SK-N-SH (cell line): Measurements from ENCODE around the gene PIP5K1C. TPM values are rescaled to one million over a fixed set of nuclear protein-coding genes. Genes with fewer than 3 reads are reported as not detected.

Source experiments
- CTCF ChIA-PET: fragments of 300-600, 350-600 bp; formaldehyde crosslinking; extraction: SDS; loops from one replicate; lab custom pipeline; 2021; lab: Yijun Ruan, JAX
- POLR2A ChIA-PET: fragments of 350-600 bp; sonication (Branson Sonifier 250); formaldehyde crosslinking; extraction: SDS; loops from one replicate; lab custom pipeline; 2020; ENCODE audit warnings: antibody characterized with exemption, inconsistent platforms; lab: Yijun Ruan, JAX
- DNase-seq: peaks from one replicate; pipeline ENCODE4 v3.0.0; 2012
- H2AFZ ChIP-seq: fragments of 200-600 bp; sonication (generic); 2 replicates; pipeline ENCODE4 v1.8.1; 2016; ENCODE audit warnings: antibody characterized with exemption, mild to moderate bottlenecking, low read depth
- H3F3A ChIP-seq: fragments of 200-600 bp; sonication (generic); replicated peaks from 2 replicates; pipeline ENCODE3; 2016; ENCODE audit warnings: antibody characterized with exemption, mild to moderate bottlenecking; ENCODE audit not compliant: insufficient read depth
- H3K27ac ChIP-seq, 2 experiments: fragments of 200-500 bp in 1 of 2; fragments of 200-600 bp in 1 of 2; sonication (Bioruptor generic) in 1 of 2; sonication (generic), shearing (Covaris generic) in 1 of 2; 2 replicates each; pipeline versions ENCODE4 v1.5.1 to v1.6.1; 2014 to 2016; ENCODE audit warnings: low read depth in 2 of 2, inconsistent platforms in 1 of 2, low read length in 1 of 2, mild to moderate bottlenecking in 1 of 2, mixed read lengths in 1 of 2
- H3K27me3 ChIP-seq: fragments of 200-600 bp; sonication (generic), shearing (Covaris generic); 2 replicates; pipeline ENCODE4 v1.6.1; 2016; ENCODE audit warnings: mixed run types; ENCODE audit not compliant: insufficient read depth
- H3K36me3 ChIP-seq, 2 experiments: fragments of 200-500 bp in 1 of 2; fragments of 200-600 bp in 1 of 2; sonication (Bioruptor generic) in 1 of 2; sonication (generic) in 1 of 2; replicated peaks in 1 of 2; 2 replicates each; pipeline versions ENCODE3 to v1.5.1; 2014 to 2016; ENCODE audit warnings: low read length in 1 of 2, mild to moderate bottlenecking in 1 of 2; ENCODE audit not compliant: insufficient read depth in 2 of 2, control insufficient read depth in 1 of 2
- H3K4me1 ChIP-seq, 2 experiments: fragments of 200-500 bp in 1 of 2; fragments of 200-600 bp in 1 of 2; sonication (Bioruptor generic) in 1 of 2; sonication (generic), shearing (Covaris generic) in 1 of 2; 2 replicates each; pipeline versions ENCODE4 v1.5.1 to v1.6.1; 2014 to 2016; ENCODE audit warnings: low read depth in 1 of 2, low read length in 1 of 2, mixed run types in 1 of 2; ENCODE audit not compliant: insufficient read depth in 2 of 2, control insufficient read depth in 1 of 2
- H3K4me2 ChIP-seq: fragments of 200-600 bp; sonication (generic), shearing (Covaris generic); 2 replicates; pipeline ENCODE4 v1.6.1; 2017; ENCODE audit warnings: mixed run types
- H3K4me3 ChIP-seq, 2 experiments: fragments of 200-500 bp in 1 of 2; fragments of 200-600 bp in 1 of 2; sonication (Bioruptor generic) in 1 of 2; sonication (generic), shearing (Covaris generic) in 1 of 2; 2 replicates each; pipeline versions ENCODE4 v1.5.1 to v1.8.1; 2014 to 2016; ENCODE audit warnings: low read depth in 2 of 2, inconsistent platforms in 1 of 2, low read length in 1 of 2, mild to moderate bottlenecking in 1 of 2, mixed read lengths in 1 of 2, moderate library complexity in 1 of 2
- H3K79me2 ChIP-seq: fragments of 200-600 bp; sonication (generic); 2 replicates; pipeline ENCODE4 v1.8.1; 2017; ENCODE audit warnings: mild to moderate bottlenecking; ENCODE audit not compliant: insufficient read depth
- H3K9ac ChIP-seq: fragments of 200-600 bp; sonication (generic); 2 replicates; pipeline ENCODE4 v1.6.1; 2017; ENCODE audit warnings: mixed run types
- H3K9me2 ChIP-seq: fragments of 200-600 bp; sonication (generic); 2 replicates; pipeline ENCODE4 v1.6.1; 2017; ENCODE audit warnings: mixed run types
- H3K9me3 ChIP-seq: fragments of 200-600 bp; sonication (generic); 2 replicates; pipeline ENCODE4 v1.6.1; 2017; ENCODE audit warnings: mixed run types, mild to moderate bottlenecking, moderate library complexity
- H4K20me1 ChIP-seq: fragments of 200-600 bp; sonication (generic); 2 replicates; pipeline ENCODE4 v1.6.1; 2017; ENCODE audit warnings: mild to moderate bottlenecking, mixed run types; ENCODE audit not compliant: insufficient read depth
- ELF1 ChIP-seq: IDR thresholded peaks from 2 replicates; pipeline ENCODE4 v1.4.0; 2012
- EZH2phosphoT487 ChIP-seq: fragments of 200-600 bp; sonication (generic); IDR thresholded peaks from 2 replicates; pipeline ENCODE4 v1.6.1; 2017; ENCODE audit warnings: low read depth, mixed run types, mild to moderate bottlenecking, antibody characterized with exemption, moderate library complexity, borderline replicate concordance
- FOSL2 ChIP-seq: IDR thresholded peaks from 2 replicates; pipeline ENCODE4 v1.4.0; 2012; ENCODE audit warnings: low read depth, mild to moderate bottlenecking, moderate library complexity, borderline replicate concordance
- FOXJ3 ChIP-seq: sonication (generic); formaldehyde crosslinking; IDR thresholded peaks from 2 replicates; pipeline ENCODE4 v1.5.1; 2020; ENCODE audit warnings: mild to moderate bottlenecking, missing genetic modification reagents
- GATA2 ChIP-seq: sonication (generic); formaldehyde crosslinking; IDR thresholded peaks from 2 replicates; pipeline ENCODE4 v1.5.0; 2020; ENCODE audit warnings: mild to moderate bottlenecking, missing genetic modification reagents
- MEF2A ChIP-seq: IDR thresholded peaks from 2 replicates; pipeline ENCODE4 v1.4.0; 2012; ENCODE audit warnings: low read depth, borderline replicate concordance
- MXI1 ChIP-seq: IDR thresholded peaks from 2 replicates; pipeline ENCODE4 v1.6.1; 2012; ENCODE audit warnings: mild to moderate bottlenecking, low read depth, low read length, improper control_type of control experiment
- NFIC ChIP-seq: IDR thresholded peaks from 2 replicates; pipeline ENCODE4 v1.4.0; 2012; ENCODE audit warnings: borderline replicate concordance
- NRF1 ChIP-seq: IDR thresholded peaks from 2 replicates; pipeline ENCODE4 v1.6.1; 2012; ENCODE audit warnings: low read depth, mild to moderate bottlenecking, low read length
- RCOR1 ChIP-seq: fragments of 150-350 bp; IDR thresholded peaks from 2 replicates; pipeline ENCODE4 v1.6.1; 2017; ENCODE audit warnings: antibody characterized with exemption, low read length
- REST ChIP-seq: IDR thresholded peaks from 2 replicates; pipeline ENCODE4 v1.6.1; 2012; ENCODE audit warnings: mild to moderate bottlenecking, low read depth, low read length, moderate library complexity
- RFX5 ChIP-seq: IDR thresholded peaks from 2 replicates; pipeline ENCODE4 v1.6.1; 2012; ENCODE audit warnings: mild to moderate bottlenecking, improper control_type of control experiment, low read length
- RXRA ChIP-seq: IDR thresholded peaks from 2 replicates; pipeline ENCODE4 v1.4.0; 2012; ENCODE audit warnings: low read depth, mild to moderate bottlenecking, borderline replicate concordance
- SMC3 ChIP-seq: IDR thresholded peaks from 2 replicates; pipeline ENCODE4 v1.6.1; 2012; ENCODE audit warnings: low read depth, low read length, improper control_type of control experiment
- TAF1 ChIP-seq: IDR thresholded peaks from 2 replicates; pipeline ENCODE4 v1.6.1; 2012; ENCODE audit warnings: low read depth, mild to moderate bottlenecking, low read length, moderate library complexity, borderline replicate concordance
- TCF12 ChIP-seq: IDR thresholded peaks from 2 replicates; pipeline ENCODE4 v1.4.0; 2012
- TEAD4 ChIP-seq: IDR thresholded peaks from 2 replicates; pipeline ENCODE4 v1.4.0; 2012; ENCODE audit warnings: mild to moderate bottlenecking, borderline replicate concordance; ENCODE audit not compliant: insufficient read depth
- YY1 ChIP-seq: IDR thresholded peaks from 2 replicates; pipeline ENCODE4 v1.4.0; 2012; ENCODE audit warnings: low read depth, mild to moderate bottlenecking
- WGBS: methylation state at CpG from one replicate; pipeline ENCODE4 v1.1.6; 2017; ENCODE audit warnings: low lambda C conversion rate; 5-methylcytosine and 5-hydroxymethylcytosine counted together
- polyA plus RNA-seq, 3 experiments: library from polyadenylated mRNA; depleted of rRNA; stranded (reverse); fragments of >200 nt; gene quantifications; 2 replicates each; pipeline ENCODE4 v1.2.3, GENCODE V29; 2012
- TF ChIP-seq, protein P1 (sequence below): IDR thresholded peaks from 2 replicates; pipeline ENCODE4 v1.4.0; 2012; ENCODE audit warnings: low read depth, borderline replicate concordance

Gene PIP5K1C
- polyA plus RNA-seq, 1 of the 3 experiments (the other 2 are of a cell fraction): 12.3 TPM

DNA sequence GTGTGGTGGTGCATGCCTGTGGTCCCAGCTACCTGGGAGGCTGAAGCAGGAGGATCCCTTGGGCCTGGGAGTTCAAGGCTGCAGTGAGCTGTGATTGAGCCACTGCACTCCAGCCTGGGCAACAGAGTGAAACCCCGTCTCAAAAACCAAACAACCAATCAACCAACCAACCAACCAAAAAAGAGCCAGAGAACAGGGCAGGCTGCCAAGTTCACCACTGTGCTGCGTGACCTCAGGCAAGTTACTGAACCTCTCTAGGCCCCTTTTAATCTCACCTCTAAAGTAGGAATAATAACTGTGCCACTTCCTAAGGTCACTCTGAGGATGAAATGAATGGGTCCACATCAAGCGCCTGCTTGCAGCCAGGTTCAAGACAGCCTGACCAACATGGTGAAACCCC, 24.9 kb upstream of the PIP5K1C start:
- H3K9me2 ChIP-seq: no peaks in the 10 kb centered on the region
- no peaks in the 10 kb centered on the region for H4K20me1 ChIP-seq
- ChIA-PET CTCF (interaction anchor here (0.7 to 1.4 kb wide), 5 partner anchors 22 to 180 kb away, joined by 3 to 5 read pairs (median 3); partner anchors contain the start of gene PIP5K1C), POLR2A (interaction anchor here (0.6 kb wide), 1 partner anchor 22 kb away, joined by 3 read pairs; no protein-coding TSS in a partner anchor)
- H3K4me2 ChIP-seq: no peak overlapping the region
- no peaks in the 10 kb centered on the region for H3F3A ChIP-seq
- H2AFZ ChIP-seq: no peak overlapping the region
- H3K4me1 ChIP-seq: peaks cover 0 to 2% of the 10 kb centered on the region in 2 experiments; a peak in 1 of 4 replicates
- 52% methylated on average over 3 of the region's 3 CpGs for WGBS
- no peaks in the 10 kb centered on the region for H3K36me3 ChIP-seq
- no peak overlapping the region for H3K27ac ChIP-seq
- no peak overlapping the region for H3K4me3 ChIP-seq
- H3K79me2 ChIP-seq: no peaks in the 10 kb centered on the region
- peaks cover 13% of the 10 kb centered on the region for H3K27me3 ChIP-seq
- no peak for TF ChIP-seq RCOR1
- no peak for TF ChIP-seq SMC3
- TF ChIP-seq ELF1: no peak
- TF ChIP-seq, protein P1, sequence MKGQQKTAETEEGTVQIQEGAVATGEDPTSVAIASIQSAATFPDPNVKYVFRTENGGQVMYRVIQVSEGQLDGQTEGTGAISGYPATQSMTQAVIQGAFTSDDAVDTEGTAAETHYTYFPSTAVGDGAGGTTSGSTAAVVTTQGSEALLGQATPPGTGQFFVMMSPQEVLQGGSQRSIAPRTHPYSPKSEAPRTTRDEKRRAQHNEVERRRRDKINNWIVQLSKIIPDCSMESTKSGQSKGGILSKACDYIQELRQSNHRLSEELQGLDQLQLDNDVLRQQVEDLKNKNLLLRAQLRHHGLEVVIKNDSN: no peak
- TF ChIP-seq TEAD4: no peak
- TF ChIP-seq MXI1: no peak
- no peak for TF ChIP-seq MEF2A
- no peak for TF ChIP-seq GATA2 (CRISPR knock-in tag)
- no peaks in the 10 kb centered on the region for H3K9me3 ChIP-seq
- DNase-seq: no peak
- H3K9ac ChIP-seq: no peak overlapping the region

- WGBS: 19% methylated on average over 8 of the region's 8 CpGs
- no peak for TF ChIP-seq NFIC
- TF ChIP-seq MXI1: no peak
Observed at GRCh38 chr19:3723883-3724282, 23.6 kb upstream of the PIP5K1C start.

GRCh38 chr19:3723110-3723488, 22.8 kb upstream of the PIP5K1C start:
- ChIA-PET POLR2A (no interaction called here), CTCF (interaction anchor here (0.8 kb wide), 1 partner anchor 29 kb away, joined by 3 read pairs; no protein-coding TSS in a partner anchor)
- H3K27ac ChIP-seq: no peak overlapping the region
- no peaks in the 10 kb centered on the region for H3F3A ChIP-seq
- no peak overlapping the region for H2AFZ ChIP-seq
- peaks cover 0 to 2% of the 10 kb centered on the region in 2 experiments; a peak in 1 of 4 replicates for H3K4me1 ChIP-seq
- no peaks in the 10 kb centered on the region for H4K20me1 ChIP-seq
- no peak for DNase-seq
- H3K9me3 ChIP-seq: no peaks in the 10 kb centered on the region
- no peaks in the 10 kb centered on the region for H3K36me3 ChIP-seq
- H3K4me3 ChIP-seq: no peak overlapping the region
- no peak overlapping the region for H3K9ac ChIP-seq
- H3K9me2 ChIP-seq: no peaks in the 10 kb centered on the region
- peaks cover 13% of the 10 kb centered on the region for H3K27me3 ChIP-seq
- WGBS: 74% methylated on average over 5 of the region's 5 CpGs
- H3K4me2 ChIP-seq: no peak overlapping the region
- no peaks in the 10 kb centered on the region for H3K79me2 ChIP-seq
- no peak for TF ChIP-seq MXI1
- no peak for TF ChIP-seq RFX5
- no peak for TF ChIP-seq TCF12
- no peak for TF ChIP-seq RXRA
- no peak for TF ChIP-seq SMC3
- TF ChIP-seq ELF1: no peak
- TF ChIP-seq NRF1: no peak
- no peak for TF ChIP-seq EZH2phosphoT487
- TF ChIP-seq YY1: no peak
- no peak for TF ChIP-seq GATA2 (CRISPR knock-in tag)
- TF ChIP-seq TAF1: no peak
- no peak for TF ChIP-seq FOXJ3 (CRISPR knock-in tag)
- no peak for TF ChIP-seq REST
- no peak for TF ChIP-seq FOSL2

More at GRCh38 chr19:3723883-3724282, 23.6 kb upstream of the PIP5K1C start:
- Histone ChIP-seq H3K9me2 (no peaks in the 10 kb centered on the region), H4K20me1 (no peaks in the 10 kb centered on the region), H3K36me3 (no peaks in the 10 kb centered on the region), H3K4me1 (peaks cover 0 to 2% of the 10 kb centered on the region in 2 experiments; a peak in 1 of 4 replicates), H3K27ac (no peak overlapping the region), H3F3A (no peaks in the 10 kb centered on the region), H3K4me3 (no peak overlapping the region), H2AFZ (no peak overlapping the region), H3K9me3 (no peaks in the 10 kb centered on the region), H3K9ac (no peak overlapping the region), H3K27me3 (peaks cover 13% of the 10 kb centered on the region), H3K79me2 (no peaks in the 10 kb centered on the region), H3K4me2 (no peak overlapping the region)
- no peak for DNase-seq
- ChIA-PET POLR2A (no interaction called here), CTCF (interaction anchor here (0.8 to 1.0 kb wide), 2 partner anchors 14 to 28 kb away, joined by 3 read pairs; no protein-coding TSS in a partner anchor)
